Stimulated activated CD8-positive, alpha-beta memory T cell treated with anti-CD3 and anti-CD28 coated beads, Interleukin-12 subunit alpha, Interleukin-12 subunit beta, amount 100 ng/mL, for 1 hour (primary cell): ENCODE data around the gene ELF4.

Experiments
- DNase-seq: peaks from one replicate; pipeline ENCODE4 v3.0.0-alpha.2; 2020; ENCODE audit warnings: low read depth

ELF4 gene

GRCh38 chrX:130047416-130047815, 62.9 kb downstream of the ELF4 start:
- DNase-seq = no peak

GRCh38 chrX:130039847-130040246, 70.5 kb downstream of the ELF4 start:
- DNase-seq = no peak

DNA sequence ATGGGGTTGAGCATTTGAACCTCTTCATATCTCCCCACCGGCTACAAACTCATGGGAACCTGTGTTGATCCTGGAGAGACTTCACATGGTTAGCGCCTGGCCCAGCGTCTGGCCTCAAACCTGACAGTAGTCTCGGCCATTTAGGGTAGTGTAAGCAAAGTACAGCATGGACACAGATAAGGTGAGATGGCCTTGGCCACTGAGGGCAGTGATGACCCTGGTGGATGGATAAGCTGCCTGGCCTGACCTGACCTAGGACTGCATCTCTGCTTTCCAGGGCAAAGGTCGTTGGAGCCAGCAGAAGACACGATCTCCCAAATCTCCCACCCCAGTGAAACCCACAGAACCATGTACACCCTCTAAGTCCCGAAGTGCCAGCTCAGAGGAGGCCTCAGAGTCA, 76.1 kb downstream of the ELF4 start:
- no peak for DNase-seq

DNA sequence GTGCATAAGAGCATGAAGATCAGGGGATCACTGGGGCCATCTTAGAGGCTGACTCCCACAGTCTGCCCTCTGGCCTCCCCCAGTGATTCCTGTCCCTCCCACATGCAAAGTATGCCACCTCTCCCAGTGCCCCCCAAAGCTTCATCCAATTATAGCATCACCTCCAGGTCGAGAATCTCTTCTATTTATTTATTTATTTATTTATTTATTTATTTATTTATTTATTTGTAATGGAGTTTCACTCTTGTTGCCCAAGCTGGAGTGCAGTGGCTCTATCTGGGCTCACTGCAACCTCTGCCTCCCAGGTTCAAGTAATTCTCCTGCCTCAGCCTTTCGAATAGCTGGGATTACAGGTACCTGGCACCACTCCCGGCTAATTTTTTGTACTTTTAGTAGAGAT, 77.7 kb downstream of the ELF4 start:
- DNase-seq = no peak

- no peak for DNase-seq
These were observed 79.5 kb downstream of the ELF4 start for GRCh38 chrX:130030826-130031225.

GRCh38 chrX:130028196-130028595, 82.1 kb downstream of the ELF4 start:
- DNase-seq = peak; percentile 19

GRCh38 chrX:130027569-130027968, 82.7 kb downstream of the ELF4 start:
- DNase-seq = no peak

- no peak for DNase-seq
These were observed 85.0 kb downstream of the ELF4 start for GRCh38 chrX:130025256-130025655.

DNA sequence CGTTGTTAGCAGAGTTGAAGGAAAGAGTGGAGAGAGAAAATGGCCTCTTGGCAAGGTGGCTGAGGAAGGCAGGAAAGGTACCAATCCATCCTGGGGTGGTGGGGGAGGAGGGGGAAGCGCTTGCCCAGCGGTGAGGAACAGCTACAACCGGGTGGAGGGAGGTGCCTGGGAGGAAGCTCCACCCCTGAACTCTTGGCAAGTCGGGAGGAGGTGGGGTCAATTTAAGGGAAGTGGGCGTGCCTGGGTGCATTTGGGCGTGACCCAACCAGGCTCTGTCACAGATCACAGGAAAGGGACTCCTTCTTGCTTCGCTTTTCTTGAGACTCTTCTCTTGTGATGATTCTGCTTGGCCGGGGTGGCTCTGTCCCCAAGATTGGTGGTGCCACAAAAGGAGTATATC, 86.2 kb downstream of the ELF4 start:
- peak; percentile 56 for DNase-seq

DNA sequence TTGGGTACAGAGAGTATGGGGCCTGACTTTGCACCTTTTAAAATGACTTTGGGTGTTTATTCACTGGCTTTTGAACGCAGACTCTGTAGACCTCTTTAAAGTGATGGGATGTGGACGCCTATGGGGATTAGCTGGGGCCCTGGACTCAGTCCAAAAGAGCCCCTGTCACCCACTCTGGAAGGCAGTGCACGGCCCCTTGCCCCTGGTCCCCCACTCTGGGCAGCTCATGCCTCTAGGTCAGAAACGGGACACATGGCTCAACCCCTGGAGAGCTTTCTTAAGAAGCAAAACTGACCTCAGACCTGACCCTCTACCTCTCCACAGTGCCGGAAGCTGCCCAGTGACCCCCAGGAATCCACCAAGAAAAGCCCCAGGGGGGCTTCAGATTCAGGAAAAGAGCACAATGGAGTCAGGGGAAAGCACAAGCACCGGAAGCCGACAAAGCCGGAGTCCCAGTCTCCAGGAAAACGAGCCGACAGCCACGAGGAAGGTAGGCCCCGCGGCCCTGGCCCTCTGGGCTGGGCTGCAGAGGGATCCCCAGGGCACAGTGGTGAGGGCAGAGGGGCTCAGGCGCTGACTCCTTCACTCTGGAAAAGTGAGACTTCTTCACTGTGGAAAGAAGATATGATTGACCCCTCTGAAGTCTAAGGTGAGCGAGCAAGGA, 89.5 kb downstream of the ELF4 start:
- no peak for DNase-seq

GRCh38 chrX:130018143-130018542, 92.2 kb downstream of the ELF4 start:
- DNase-seq = no peak

- no peak for DNase-seq
These were observed 95.1 kb downstream of the ELF4 start for GRCh38 chrX:130015181-130015580.
